ENCODE results near the gene SLC5A9.
"Not testable (repeated sequence)": the region's sequence is repeated elsewhere in the genome, so short reads cannot be mapped to it uniquely, and the experiment has no call there.

Gene SLC5A9

GRCh38 chr1:48213462-48213861, 9.1 kb upstream of the SLC5A9 start:
- not testable (repeated sequence) for DNase-seq (ENCODE audit: low read depth in 1 of 2, low spot score in 1 of 2)

DNA sequence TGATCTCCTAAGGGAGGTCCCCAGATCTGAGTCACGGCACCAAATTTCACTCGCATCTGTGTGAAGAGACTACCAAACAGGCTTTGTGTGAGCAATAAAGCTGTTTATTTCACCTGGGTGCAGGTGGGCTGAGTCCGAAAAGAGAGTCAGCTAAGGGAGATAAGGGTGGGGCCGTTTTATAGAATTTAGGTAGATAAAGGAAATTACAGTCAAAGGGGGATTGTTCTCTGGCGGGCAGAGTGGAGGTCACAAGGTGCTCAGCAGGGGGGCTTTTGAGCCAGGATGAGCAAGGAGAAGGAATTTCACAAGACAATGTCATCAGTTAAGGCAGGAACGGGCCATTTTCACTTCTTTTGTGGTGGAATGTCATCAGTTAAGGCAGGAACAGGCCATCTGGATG, 8.2 kb upstream of the SLC5A9 start:
- DNase-seq (ENCODE audit: low read depth in 1 of 2, low spot score in 1 of 2), result not testable (repeated sequence)

GRCh38 chr1:48214820-48215219, 7.7 kb upstream of the SLC5A9 start:
- no peak for DNase-seq (ENCODE audit: low read depth in 1 of 2, low spot score in 1 of 2)

DNA sequence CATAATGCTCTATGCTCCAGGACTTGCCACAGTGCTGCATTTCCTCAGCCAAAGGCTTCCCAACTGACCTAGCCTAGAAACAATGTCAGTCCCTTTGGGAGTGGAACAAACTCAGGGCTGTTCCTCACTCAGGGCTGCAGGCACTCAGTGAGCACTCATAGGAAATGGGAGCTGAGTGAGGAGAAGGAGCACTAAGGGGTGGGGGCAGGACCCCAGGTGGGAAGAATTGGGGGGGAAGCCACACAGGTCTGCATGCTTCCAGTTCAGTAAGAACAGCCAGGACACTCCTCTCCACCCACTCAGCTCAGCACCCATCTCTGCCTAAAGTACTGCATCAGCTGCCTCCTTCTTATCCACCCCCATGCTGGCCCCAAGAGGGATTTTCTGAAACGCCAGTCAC, 7.3 kb upstream of the SLC5A9 start:
- no peak for DNase-seq (ENCODE audit: low read depth in 1 of 2, low spot score in 1 of 2)

- no peak for DNase-seq (ENCODE audit: low read depth in 1 of 2, low spot score in 1 of 2)
Measured at GRCh38 chr1:48215889-48216288, 6.6 kb upstream of the SLC5A9 start.

DNA sequence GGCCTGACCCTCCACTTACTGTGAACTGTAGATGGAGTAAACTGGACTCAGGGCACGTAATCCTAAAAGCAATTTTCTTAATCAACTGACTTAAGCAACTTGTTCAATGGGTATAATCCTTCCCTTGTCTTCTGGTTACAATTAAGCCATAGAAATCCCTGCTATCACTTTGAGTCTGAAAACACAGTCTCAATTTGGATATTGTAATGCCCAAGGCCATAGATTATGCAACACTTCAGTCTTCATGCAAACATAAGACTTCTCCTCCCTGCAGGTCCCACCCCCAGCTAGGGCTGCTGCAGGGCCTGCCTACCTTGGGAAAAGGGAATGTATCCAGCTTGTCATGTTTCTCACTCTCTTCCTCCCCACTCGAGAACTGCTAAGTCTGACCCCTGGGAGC, 6.2 kb upstream of the SLC5A9 start:
- DNase-seq (ENCODE audit: low read depth in 1 of 2, low spot score in 1 of 2), result no peak

DNA sequence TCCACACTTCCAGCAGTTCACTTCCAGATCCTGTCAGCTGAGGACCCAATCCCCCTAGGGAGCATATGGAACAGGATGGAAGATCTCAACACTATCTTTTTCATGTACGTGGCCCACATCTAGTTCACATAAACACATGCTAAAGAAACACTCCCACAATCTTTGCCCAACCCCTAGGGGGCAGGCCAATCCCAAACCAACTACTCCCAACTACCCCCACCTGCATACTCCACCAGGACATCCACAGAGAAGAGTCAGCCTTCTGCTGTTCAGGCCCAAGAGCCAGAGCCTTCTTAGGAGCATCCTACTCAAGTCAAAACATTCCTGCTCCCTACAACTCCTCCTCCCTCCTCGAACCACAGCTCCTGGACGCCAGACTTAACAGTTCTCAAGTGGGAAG, 5.6 kb upstream of the SLC5A9 start:
- no peak for DNase-seq (ENCODE audit: low read depth in 1 of 2, low spot score in 1 of 2)

GRCh38 chr1:48217856-48218255, 4.7 kb upstream of the SLC5A9 start:
- no peak for DNase-seq (ENCODE audit: low read depth in 1 of 2, low spot score in 1 of 2)

DNA sequence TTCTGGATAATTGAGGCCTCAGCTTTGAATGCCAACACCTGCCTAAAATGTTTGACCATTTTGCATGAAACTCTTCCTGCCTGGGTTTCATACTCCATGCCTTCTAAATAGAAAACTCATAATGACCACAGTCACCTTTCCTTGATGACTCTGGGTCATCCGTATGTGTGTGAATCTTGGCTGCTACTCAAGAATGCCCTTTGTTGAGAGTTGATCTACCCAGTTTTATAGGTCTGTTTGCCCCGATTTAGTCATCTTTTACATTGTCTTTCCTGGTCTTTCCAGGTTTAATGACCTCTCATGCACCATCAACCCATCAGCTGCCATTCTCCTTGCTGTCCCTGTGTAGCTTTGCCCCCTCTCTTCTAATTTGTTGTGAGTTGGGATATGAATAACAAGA, 2.7 kb upstream of the SLC5A9 start:
- DNase-seq (ENCODE audit: low read depth in 1 of 2, low spot score in 1 of 2), result no peak

- DNase-seq (ENCODE audit: low read depth in 1 of 2, low spot score in 1 of 2), result no peak
Measured at GRCh38 chr1:48221122-48221521, 1.4 kb upstream of the SLC5A9 start.

DNA sequence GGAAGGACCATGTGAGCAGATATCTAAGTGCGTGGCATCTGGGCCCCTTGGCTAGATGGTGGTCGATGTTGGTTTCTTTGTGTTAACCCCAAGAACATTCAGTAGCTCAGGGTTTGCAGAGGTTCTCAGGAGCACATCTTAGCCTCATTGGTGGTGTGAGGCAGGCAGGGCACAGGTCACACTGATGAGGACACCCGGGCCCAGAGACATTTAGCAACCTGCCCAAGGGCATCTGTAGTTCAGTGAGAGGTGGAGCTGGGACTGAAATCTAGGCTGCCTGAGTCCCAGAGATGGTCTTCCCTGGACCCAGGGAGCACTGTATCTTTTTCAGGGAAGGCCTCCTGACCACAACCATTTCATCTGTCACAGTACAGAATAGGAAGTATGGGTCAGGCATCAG, 859 bp upstream of the SLC5A9 start:
- no peak for DNase-seq (ENCODE audit: low read depth in 1 of 2, low spot score in 1 of 2)

DNA sequence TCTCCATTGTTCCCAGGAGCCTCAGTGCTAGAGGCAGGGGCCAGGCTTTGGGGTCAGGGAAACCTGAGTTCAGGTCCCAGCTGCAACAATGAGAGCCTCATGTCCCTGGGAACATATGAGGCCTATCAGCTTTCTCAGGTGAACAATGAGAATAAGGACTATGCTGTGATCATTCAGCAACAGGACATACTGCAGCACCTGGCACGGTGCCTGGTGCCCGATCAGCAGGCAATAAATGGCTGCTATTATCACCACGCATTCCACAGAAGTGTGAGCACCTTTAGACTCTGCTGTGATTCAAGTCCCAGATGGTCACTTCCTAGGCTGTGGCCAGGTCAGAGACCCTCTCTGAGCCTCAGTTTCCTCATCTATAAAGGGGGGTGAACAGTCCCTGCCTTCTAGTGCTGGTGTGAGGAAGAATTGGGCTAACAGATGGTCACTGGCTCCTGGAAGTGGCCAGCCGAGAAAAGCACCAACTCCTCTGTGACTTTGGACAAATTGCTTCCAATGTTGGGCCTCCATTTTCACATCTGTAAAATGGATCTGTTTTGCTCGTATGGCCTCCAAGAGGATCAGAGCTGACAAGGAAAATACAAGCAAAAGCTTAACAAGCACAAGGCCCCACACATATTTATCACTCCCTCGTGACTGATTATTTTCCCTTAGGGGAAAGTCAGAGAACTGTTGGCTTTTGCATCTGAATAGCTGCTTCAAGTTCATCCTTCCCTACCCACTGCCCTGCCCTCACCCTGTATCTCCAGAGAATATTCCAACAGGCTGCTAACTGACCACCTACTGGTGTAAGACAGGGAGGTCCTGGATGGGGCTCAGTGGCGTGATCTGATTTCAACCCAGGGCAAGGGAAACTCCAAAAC, 1.1 kb downstream of the SLC5A9 start:
- no peak for DNase-seq (ENCODE audit: low read depth in 1 of 2, low spot score in 1 of 2)

- DNase-seq (ENCODE audit: low read depth in 1 of 2, low spot score in 1 of 2), result no peak
Measured at GRCh38 chr1:48224791-48225190, 2.3 kb downstream of the SLC5A9 start.

- no peak for DNase-seq (ENCODE audit: low read depth in 1 of 2, low spot score in 1 of 2)
Measured at GRCh38 chr1:48225579-48225978, 3.1 kb downstream of the SLC5A9 start.

GRCh38 chr1:48227165-48228013, 4.9 kb downstream of the SLC5A9 start:
- no peak for DNase-seq (ENCODE audit: low read depth in 1 of 2, low spot score in 1 of 2)

- DNase-seq (ENCODE audit: low read depth in 1 of 2, low spot score in 1 of 2), result no peak
Measured at GRCh38 chr1:48228156-48228555, 5.6 kb downstream of the SLC5A9 start.

GRCh38 chr1:48229317-48229716, 6.8 kb downstream of the SLC5A9 start:
- DNase-seq (ENCODE audit: low read depth in 1 of 2, low spot score in 1 of 2), result no peak

DNA sequence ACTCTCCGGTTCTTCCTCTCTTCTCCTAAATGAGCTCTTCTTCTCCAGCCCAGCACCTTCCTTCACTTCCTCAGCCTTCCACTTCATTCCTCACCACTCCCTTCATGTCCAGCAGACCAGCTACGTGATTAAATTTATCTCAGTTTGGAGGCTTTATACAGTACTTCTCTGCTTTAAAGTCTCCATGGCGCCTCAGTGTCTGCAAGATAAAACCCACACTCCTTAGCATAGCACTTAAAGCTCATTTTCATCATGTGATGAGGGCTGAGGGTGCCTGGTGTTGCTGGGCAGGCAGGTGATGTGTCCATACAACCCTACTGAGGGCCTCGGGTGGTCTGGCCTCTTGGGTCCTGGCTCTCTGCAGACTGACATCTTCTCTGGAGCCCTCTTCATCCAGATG, 7.7 kb downstream of the SLC5A9 start:
- DNase-seq (ENCODE audit: low read depth in 1 of 2, low spot score in 1 of 2), result no peak

- no peak for DNase-seq (ENCODE audit: low read depth in 1 of 2, low spot score in 1 of 2)
Measured at GRCh38 chr1:48232722-48233121, 10.2 kb downstream of the SLC5A9 start.

DNA sequence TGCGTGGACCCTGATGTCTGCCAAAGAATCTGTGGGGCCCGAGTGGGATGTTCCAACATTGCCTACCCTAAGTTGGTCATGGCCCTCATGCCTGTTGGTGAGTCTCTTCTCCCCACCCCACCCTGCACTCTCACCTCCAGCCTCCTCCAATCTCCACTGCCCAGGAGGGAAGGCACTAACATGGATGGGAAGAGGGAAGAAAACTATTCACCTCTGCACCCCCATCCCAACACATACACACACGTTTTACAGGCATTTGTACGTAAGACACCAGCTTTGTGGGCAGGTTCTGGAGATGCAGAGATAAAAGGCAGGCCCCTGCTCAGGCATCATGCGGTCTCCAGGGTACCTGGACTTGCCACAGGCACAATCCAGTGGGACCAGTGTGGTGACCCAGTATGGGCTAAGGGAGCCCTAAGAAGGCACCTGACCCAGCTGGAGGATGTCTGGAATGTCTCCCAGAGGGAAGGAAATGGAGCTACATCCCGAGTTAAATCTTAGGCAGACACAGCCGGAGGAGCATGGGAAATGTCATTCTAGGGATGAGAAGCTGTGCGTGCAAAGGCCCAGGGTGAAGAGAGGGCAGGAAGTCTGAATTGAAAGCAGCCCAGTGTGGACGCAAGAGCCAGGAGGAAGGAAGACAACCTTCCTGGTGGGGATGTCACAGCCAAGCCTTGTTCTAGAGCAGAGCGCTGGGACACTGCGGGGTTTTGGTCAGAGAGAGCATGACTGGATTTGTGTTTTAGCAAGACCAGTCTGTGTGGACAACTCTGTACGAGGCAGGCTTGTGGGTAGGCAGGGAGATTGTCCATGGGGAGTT, 11.4 kb downstream of the SLC5A9 start:
- DNase-seq (ENCODE audit: low read depth in 1 of 2, low spot score in 1 of 2), result no peak

DNA sequence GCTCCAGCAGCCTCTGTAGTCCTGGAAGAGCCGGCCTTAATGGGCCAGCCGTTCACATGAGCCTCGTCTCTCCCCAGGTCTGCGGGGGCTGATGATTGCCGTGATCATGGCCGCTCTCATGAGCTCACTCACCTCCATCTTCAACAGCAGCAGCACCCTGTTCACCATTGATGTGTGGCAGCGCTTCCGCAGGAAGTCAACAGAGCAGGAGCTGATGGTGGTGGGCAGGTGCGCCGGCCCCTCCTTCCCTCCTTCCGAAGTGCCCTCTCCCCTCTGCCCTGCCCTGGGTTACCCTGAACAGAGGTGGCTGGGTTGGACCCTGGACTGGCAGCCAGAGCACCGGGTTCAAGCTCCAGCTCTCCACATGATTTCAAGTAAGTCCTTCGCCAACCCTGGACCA, 13.1 kb downstream of the SLC5A9 start:
- no peak for DNase-seq (ENCODE audit: low read depth in 1 of 2, low spot score in 1 of 2)

Data from activated T-helper 1 cell treated with anti-CD3 and anti-CD28 coated beads, Interleukin-2, amount 50 U/mL, for 16 hours (primary cell).